Measurements from ENCODE around the gene STK32C. TPM values are rescaled to one million over a fixed set of nuclear protein-coding genes. Genes with fewer than 3 reads are reported as not detected.

The STK32C gene
- total and polyA plus RNA-seq, 10 of the 15 experiments (the other 5 are each of a cell fraction or from before 2014, with no cell fraction given), result 1.5 to 18.1 (median 6.4) TPM

DNA sequence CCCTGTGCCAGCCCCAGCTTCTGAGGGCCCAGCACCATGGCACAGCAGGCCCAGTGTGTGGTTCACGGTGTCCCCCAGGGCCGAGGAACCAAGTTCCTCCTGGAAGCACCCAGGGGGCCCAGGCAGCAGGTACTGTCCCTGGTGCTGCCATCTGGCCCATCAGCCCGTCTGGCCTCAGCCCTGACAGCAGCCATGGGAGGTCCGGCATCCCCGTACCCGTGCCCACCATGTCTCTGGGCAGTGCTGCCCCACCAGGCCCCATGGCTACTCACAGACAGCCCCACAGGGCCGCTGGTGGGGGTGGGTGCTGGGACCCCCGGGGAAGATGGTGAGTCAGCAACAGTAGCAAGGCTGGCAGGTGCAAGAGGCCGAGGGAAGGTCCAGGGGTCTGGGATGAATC is 32.8 kb downstream of the STK32C start (continued):
- TF ChIP-seq, protein P1, sequence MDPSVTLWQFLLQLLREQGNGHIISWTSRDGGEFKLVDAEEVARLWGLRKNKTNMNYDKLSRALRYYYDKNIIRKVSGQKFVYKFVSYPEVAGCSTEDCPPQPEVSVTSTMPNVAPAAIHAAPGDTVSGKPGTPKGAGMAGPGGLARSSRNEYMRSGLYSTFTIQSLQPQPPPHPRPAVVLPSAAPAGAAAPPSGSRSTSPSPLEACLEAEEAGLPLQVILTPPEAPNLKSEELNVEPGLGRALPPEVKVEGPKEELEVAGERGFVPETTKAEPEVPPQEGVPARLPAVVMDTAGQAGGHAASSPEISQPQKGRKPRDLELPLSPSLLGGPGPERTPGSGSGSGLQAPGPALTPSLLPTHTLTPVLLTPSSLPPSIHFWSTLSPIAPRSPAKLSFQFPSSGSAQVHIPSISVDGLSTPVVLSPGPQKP (IDR thresholded peaks at IDR 0.05; ENCODE audit: low read depth, low read length), result no peak
- TF ChIP-seq HCFC1 (IDR thresholded peaks at IDR 0.05; ENCODE audit: low read length), result no peak

DNA sequence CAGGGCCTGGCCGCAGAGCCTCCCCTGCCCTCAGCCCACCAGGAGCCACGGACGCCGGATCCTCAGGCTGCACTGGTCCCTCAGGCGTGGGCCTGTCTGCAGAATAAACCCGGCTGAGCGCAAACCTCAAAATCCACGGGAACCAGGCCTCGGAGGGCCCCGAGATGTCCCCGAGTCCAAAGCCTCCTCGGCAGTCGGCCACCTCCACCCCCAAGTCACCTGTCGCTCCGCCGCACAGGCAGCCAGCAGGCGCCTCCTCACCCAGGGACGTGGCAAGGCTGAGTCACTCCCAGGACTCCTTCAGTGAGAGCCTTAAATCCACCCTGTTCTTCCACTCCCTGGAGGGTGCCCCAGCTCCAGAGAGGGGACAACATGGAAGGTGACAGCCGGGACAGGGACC is 33.2 kb downstream of the STK32C start:
- Histone ChIP-seq H3K27me3 (replicated peaks in 1 of 2; ENCODE audit: control insufficient read depth in 2 of 2, insufficient read depth in 2 of 2, low read length in 1 of 2) (no peaks in the 10 kb centered on the region), H3K36me3 (ENCODE audit: control insufficient read depth in 2 of 2, insufficient read depth in 2 of 2, low read length in 1 of 2) (no peaks in the 10 kb centered on the region), H3K27ac (ENCODE audit: control insufficient read depth, insufficient read depth) (no peak overlapping the region), H4K20me1 (ENCODE audit: control insufficient read depth, insufficient read depth) (no peaks in the 10 kb centered on the region), H2AFZ (ENCODE audit: control insufficient read depth, low read depth, low read length) (no peak overlapping the region), H3K4me1 (ENCODE audit: control insufficient read depth, insufficient read depth, low read length) (no peaks in the 10 kb centered on the region), H3K9ac (ENCODE audit: control insufficient read depth, insufficient read depth, low read length) (no peak overlapping the region), H3K4me2 (ENCODE audit: control insufficient read depth, insufficient read depth) (no peak overlapping the region), H3K79me2 (ENCODE audit: control insufficient read depth, insufficient read depth, low read length) (no peaks in the 10 kb centered on the region), H3K4me3 (no peak overlapping the region), H3K9me3 (replicated peaks; ENCODE audit: control insufficient read depth, insufficient read depth, low read length) (no peaks in the 10 kb centered on the region)
- no peak for DNase-seq (ENCODE audit: low read depth, low spot score)
- 51% methylated on average over 19 of the region's 19 CpGs for WGBS (ENCODE audit: insufficient coverage, insufficient replicate concordance, low lambda C conversion rate, missing lambda C conversion rate)
- ChIA-PET RAD21 (ENCODE audit: unreplicated experiment) (no interaction called here), POLR2A (no interaction called here), CTCF (no interaction called here), SMC1A (ENCODE audit: uncharacterized antibody, unreplicated experiment) (no interaction called here)
- in situ Hi-C loops (cut with MboI) (no loop called here), intact Hi-C loops (cut with micrococcal nuclease; ENCODE audit: unreplicated experiment) (no loop called here)
- no TSS peak for BruUV-seq (replicated peaks)
- FAIRE-seq, result no peak
- no peak for ATAC-seq
- TF ChIP-seq, protein P2, sequence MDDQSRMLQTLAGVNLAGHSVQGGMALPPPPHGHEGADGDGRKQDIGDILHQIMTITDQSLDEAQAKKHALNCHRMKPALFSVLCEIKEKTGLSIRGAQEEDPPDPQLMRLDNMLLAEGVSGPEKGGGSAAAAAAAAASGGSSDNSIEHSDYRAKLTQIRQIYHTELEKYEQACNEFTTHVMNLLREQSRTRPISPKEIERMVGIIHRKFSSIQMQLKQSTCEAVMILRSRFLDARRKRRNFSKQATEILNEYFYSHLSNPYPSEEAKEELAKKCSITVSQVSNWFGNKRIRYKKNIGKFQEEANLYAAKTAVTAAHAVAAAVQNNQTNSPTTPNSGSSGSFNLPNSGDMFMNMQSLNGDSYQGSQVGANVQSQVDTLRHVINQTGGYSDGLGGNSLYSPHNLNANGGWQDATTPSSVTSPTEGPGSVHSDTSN (IDR thresholded peaks at IDR 0.05; ENCODE audit: insufficient replicate concordance, low read depth, low read length), result no peak
- TF ChIP-seq HDGF (IDR thresholded peaks at IDR 0.05), result no peak
- TF ChIP-seq, protein P3, sequence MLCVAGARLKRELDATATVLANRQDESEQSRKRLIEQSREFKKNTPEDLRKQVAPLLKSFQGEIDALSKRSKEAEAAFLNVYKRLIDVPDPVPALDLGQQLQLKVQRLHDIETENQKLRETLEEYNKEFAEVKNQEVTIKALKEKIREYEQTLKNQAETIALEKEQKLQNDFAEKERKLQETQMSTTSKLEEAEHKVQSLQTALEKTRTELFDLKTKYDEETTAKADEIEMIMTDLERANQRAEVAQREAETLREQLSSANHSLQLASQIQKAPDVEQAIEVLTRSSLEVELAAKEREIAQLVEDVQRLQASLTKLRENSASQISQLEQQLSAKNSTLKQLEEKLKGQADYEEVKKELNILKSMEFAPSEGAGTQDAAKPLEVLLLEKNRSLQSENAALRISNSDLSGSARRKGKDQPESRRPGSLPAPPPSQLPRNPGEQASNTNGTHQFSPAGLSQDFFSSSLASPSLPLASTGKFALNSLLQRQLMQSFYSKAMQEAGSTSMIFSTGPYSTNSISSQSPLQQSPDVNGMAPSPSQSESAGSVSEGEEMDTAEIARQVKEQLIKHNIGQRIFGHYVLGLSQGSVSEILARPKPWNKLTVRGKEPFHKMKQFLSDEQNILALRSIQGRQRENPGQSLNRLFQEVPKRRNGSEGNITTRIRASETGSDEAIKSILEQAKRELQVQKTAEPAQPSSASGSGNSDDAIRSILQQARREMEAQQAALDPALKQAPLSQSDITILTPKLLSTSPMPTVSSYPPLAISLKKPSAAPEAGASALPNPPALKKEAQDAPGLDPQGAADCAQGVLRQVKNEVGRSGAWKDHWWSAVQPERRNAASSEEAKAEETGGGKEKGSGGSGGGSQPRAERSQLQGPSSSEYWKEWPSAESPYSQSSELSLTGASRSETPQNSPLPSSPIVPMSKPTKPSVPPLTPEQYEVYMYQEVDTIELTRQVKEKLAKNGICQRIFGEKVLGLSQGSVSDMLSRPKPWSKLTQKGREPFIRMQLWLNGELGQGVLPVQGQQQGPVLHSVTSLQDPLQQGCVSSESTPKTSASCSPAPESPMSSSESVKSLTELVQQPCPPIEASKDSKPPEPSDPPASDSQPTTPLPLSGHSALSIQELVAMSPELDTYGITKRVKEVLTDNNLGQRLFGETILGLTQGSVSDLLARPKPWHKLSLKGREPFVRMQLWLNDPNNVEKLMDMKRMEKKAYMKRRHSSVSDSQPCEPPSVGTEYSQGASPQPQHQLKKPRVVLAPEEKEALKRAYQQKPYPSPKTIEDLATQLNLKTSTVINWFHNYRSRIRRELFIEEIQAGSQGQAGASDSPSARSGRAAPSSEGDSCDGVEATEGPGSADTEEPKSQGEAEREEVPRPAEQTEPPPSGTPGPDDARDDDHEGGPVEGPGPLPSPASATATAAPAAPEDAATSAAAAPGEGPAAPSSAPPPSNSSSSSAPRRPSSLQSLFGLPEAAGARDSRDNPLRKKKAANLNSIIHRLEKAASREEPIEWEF (IDR thresholded peaks at IDR 0.05; ENCODE audit: insufficient replicate concordance, low read depth, low read length), result no peak
- TF ChIP-seq, protein P4, sequence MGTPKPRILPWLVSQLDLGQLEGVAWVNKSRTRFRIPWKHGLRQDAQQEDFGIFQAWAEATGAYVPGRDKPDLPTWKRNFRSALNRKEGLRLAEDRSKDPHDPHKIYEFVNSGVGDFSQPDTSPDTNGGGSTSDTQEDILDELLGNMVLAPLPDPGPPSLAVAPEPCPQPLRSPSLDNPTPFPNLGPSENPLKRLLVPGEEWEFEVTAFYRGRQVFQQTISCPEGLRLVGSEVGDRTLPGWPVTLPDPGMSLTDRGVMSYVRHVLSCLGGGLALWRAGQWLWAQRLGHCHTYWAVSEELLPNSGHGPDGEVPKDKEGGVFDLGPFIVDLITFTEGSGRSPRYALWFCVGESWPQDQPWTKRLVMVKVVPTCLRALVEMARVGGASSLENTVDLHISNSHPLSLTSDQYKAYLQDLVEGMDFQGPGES (IDR thresholded peaks at IDR 0.05), result no peak
- TF ChIP-seq ZZZ3 (IDR thresholded peaks at IDR 0.05; ENCODE audit: control insufficient read depth, insufficient read length, low read depth), result no peak
- TF ChIP-seq CHD1 (IDR thresholded peaks at IDR 0.05; ENCODE audit: low read depth, low read length), result no peak
- TF ChIP-seq, protein P5, sequence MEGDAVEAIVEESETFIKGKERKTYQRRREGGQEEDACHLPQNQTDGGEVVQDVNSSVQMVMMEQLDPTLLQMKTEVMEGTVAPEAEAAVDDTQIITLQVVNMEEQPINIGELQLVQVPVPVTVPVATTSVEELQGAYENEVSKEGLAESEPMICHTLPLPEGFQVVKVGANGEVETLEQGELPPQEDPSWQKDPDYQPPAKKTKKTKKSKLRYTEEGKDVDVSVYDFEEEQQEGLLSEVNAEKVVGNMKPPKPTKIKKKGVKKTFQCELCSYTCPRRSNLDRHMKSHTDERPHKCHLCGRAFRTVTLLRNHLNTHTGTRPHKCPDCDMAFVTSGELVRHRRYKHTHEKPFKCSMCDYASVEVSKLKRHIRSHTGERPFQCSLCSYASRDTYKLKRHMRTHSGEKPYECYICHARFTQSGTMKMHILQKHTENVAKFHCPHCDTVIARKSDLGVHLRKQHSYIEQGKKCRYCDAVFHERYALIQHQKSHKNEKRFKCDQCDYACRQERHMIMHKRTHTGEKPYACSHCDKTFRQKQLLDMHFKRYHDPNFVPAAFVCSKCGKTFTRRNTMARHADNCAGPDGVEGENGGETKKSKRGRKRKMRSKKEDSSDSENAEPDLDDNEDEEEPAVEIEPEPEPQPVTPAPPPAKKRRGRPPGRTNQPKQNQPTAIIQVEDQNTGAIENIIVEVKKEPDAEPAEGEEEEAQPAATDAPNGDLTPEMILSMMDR (IDR thresholded peaks at IDR 0.05 in 2 of 3, conservative IDR thresholded peaks at IDR 0.05 in 1 of 3; ENCODE audit: control insufficient read depth in 2 of 3, extremely low read depth in 1 of 3, insufficient read depth in 1 of 3, low read depth in 3 of 3, low read length in 3 of 3), result no peak
- no peak for TF ChIP-seq EP300 (IDR thresholded peaks at IDR 0.05; ENCODE audit: borderline replicate concordance in 1 of 2, control insufficient read depth in 1 of 2, low read depth in 2 of 2, low read length in 2 of 2)
- no peak for TF ChIP-seq ZNF207 (IDR thresholded peaks at IDR 0.05; ENCODE audit: borderline replicate concordance)
- TF ChIP-seq RELA (IDR thresholded peaks at IDR 0.05; ENCODE audit: borderline replicate concordance, partially characterized antibody), result no peak

All from GM12878 (cell line).